Left ventricle myocardium superior (tissue), 1 donor: ENCODE results near the gene OR5M10. TPM values are rescaled to one million over a fixed set of nuclear protein-coding genes. Genes with fewer than 3 reads are reported as not detected.
A peak's percentile ranks its signal among the peaks of the same experiment; 100 is the strongest.
"Not testable (repeated sequence)": the region's sequence is repeated elsewhere in the genome, so short reads cannot be mapped to it uniquely, and the experiment has no call there.

Experiments
- ATAC-seq: fragments of 200-7000 bp; cut with Tn5 transposase; one replicate; pipeline ENCODE4 v1.9.1; 2020; ENCODE audit warnings: mild to moderate bottlenecking, moderate library complexity
- DNase-seq: peaks from one replicate; pipeline ENCODE4 v3.0.0-alpha.2; 2020
- intact Hi-C: fragments of 100-400 bp; cut with micrococcal nuclease; formaldehyde crosslinking; loops from one replicate; pipeline ENCODE4 v1.11.0; 2022
- long read RNA-seq: library from polyadenylated mRNA; unstranded; transcript quantifications from one replicate; pipeline ENCODE4 v2.0.0, GENCODE V29; 2021
- total RNA-seq: library from RNA; stranded (reverse); fragmentation: NEBNext Ultra II Directional; extraction: Animal tissue kit (Norgen Biotek cat#: 25700); gene quantifications from one replicate; pipeline ENCODE4 v1.2.1, GENCODE V29; 2021
- donor health status: DM: no; HTN: yes; CAD: no; lungs with severe emphysema.

Gene OR5M10
- total RNA-seq, result not detected
- long read RNA-seq, result 0 reads

DNA sequence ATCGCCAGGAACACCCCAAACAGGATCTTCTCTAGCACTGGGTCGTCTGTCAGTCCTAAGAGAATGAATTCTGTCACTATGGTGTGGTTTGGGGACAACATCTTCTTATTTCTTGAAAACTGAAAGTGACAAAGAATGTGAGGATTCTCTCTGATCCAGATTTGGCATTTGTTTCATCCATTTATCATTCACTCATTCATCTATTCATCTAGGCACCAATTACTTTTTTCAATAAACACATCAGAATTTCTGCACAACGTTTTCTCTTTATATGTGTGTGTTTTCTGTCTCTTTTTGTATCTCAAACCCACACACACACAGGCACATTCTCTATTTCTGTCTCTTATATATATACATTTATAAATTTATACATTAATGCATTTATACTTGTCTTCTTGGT is at the start of gene OR5M10:
TSS of gene OR5M10 (minus strand) at position 101 of the 400 bp plus-strand sequence. CDS start at position 101, 0 bp downstream.
- no peak for DNase-seq
- no peak for ATAC-seq
- intact Hi-C loops, result no loop called here

DNA sequence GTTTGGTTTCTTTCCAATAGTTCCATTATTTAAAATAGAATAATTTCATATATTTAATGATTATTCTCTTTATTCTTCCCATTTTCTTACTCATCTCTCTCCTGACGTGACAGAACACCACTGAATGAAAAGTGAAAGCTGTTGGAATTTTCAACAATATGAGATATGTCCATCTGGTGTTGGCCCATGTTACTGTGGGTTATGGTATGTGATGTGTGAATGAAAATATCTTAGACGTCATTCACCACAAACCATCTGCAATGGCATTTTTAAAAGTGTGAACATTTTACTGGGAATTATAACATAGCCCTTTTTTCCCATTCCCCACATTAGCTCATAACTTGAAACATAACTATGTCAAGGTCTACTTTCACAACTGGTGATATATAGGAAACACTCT is 48.4 kb upstream of the OR5M10 start:
- intact Hi-C loops, result no loop called here
- DNase-seq, result no peak
- ATAC-seq, result no peak

GRCh38 chr11:56624661-56625110 is 47.2 kb upstream of the OR5M10 start:
- intact Hi-C loops, result no loop called here
- DNase-seq, result no peak

DNA sequence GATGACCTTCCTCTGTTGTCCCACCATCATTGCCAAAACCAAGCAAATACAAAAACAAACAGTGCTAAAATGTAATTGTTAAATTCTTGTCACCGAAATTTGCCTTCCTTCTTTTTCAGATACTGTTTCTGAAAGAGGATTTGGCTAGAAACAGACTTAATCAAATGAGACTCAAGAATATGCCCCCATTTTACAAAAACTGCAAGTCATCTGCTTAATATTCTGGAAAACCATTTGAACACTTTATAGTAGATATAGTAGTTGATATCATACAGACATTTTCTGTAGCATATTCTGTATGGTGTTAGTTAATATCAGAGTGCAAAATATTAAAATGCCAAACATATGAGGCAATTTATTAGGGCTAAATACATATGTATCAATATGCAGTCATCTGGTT is 33.7 kb upstream of the OR5M10 start:
- intact Hi-C loops, result no loop called here
- ATAC-seq (no peak), DNase-seq (no peak)

More at GRCh38 chr11:56624661-56625110, 47.2 kb upstream of the OR5M10 start:
- peak; percentile 31 for ATAC-seq

DNA sequence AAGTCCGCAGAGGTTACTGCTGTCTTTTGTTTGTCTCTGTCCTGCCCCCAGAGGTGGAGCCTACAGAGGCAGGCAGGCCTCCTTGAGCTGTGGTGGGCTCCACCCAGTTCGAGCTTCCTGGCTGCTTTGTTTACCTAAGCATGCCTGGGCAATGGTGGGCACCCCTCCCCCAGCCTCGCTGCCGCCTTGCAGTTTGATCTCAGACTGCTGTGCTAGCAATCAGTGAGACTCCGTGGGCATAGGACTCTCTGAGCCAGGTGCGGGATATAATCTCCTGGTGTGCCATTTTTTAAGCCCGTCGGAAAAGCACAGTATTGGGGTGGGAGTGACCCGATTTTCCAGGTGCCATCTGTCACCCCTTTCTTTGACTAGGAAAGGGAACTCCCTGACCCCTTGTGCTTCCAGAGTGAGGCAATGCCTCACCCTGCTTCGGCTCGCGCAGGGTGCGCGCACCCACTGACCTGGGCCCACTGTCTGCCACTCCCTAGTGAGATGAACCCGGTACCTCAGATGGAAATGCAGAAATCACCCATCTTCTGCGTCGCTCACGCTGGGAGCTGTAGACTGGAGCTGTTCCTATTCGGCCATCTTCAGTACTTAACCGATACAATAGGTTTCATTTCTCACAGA is 14.7 kb upstream of the OR5M10 start:
- intact Hi-C loops, ATAC-seq, DNase-seq: not testable (repeated sequence)

GRCh38 chr11:56558574-56558973 is 18.9 kb downstream of the OR5M10 start:
- DNase-seq (no peak), ATAC-seq (no peak)
- intact Hi-C loops, result no loop called here

DNA sequence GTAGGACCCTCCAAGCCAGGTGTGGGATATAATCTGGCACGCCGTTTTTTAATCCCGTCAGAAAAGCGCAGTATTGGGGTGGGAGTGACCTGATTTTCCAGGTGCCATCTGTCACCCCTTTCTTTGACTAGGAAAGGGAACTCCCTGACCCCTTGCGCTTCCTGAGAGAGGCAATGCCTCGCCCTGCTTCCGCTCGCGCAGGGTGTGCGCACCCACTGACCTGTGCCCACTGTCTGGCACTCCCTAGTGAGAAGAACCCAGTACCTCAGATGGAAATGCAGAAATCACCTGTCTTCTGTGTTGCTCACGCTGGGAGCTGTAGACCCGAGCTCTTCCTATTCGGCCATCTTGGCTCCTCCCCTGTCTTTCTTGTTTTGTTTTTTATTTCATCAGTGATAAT is 22.8 kb downstream of the OR5M10 start:
- intact Hi-C loops, DNase-seq, ATAC-seq: not testable (repeated sequence)

DNA sequence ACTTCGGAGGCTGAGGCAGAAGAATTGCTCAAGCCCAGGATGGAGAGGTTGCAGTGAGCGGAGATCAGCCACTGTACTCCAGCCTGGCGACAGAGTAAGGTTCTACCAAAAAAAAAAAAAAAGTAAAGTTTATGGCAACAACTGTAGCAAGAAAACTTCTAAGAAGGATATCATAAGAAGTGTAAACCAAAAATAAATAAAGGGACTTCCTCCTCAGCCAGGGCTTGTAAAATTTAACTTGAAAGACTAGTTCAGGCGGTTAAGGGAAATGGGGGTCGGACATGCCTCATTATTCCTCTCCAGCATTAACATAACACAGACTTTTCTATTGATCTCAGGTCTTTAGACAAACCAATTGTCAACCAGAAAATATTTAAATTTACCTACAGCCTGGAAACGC is 32.0 kb downstream of the OR5M10 start:
- ATAC-seq, result no peak
- intact Hi-C loops, result no loop called here

DNA sequence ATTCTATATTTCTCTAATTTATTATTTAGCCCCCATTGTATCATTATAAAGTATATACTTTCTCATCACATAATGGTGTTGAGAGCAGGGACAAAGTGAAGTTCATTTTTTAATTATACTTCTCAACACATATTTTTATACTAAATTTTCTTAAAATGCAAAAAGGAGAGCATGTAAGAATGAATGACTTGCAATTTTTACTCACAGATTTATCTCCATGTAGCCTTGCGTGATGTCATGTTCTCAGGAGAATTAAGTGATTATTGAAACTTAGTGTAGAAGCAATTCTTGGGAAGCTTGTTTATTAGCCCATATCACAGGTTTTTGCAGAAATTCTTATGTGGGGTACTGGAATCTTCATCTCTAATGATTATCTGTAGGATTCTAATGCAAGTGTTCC is 33.8 kb downstream of the OR5M10 start:
- ATAC-seq (no peak), DNase-seq (no peak)
- intact Hi-C loops, result no loop called here

More for the DNA sequence above, 32.0 kb downstream of the OR5M10 start:
- no peak for DNase-seq

DNA sequence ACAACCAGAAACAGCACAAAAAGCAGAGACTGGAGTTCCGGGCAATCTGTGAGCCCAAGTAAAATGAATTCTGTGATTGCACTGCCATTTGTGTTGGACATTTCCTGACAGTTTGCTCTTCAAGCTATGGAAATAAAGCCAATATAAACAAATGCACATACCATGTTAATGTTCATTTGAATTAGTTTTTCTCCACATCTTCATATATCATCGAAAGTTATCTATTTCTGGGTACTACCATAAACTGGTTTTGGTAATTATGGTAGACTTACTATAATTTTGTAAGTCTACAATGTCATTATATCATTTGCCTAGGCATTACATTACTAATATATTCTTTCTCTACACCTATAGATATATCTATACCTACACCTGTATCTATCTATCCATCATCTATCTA is 34.4 kb downstream of the OR5M10 start, which contains the start of gene OR5M11:
TSS of gene OR5M11 (minus strand) at position 101 of the 400 bp plus-strand sequence. CDS start at position 101, 0 bp downstream.
- ATAC-seq (no peak), DNase-seq (no peak)
- intact Hi-C loops, result no loop called here

DNA sequence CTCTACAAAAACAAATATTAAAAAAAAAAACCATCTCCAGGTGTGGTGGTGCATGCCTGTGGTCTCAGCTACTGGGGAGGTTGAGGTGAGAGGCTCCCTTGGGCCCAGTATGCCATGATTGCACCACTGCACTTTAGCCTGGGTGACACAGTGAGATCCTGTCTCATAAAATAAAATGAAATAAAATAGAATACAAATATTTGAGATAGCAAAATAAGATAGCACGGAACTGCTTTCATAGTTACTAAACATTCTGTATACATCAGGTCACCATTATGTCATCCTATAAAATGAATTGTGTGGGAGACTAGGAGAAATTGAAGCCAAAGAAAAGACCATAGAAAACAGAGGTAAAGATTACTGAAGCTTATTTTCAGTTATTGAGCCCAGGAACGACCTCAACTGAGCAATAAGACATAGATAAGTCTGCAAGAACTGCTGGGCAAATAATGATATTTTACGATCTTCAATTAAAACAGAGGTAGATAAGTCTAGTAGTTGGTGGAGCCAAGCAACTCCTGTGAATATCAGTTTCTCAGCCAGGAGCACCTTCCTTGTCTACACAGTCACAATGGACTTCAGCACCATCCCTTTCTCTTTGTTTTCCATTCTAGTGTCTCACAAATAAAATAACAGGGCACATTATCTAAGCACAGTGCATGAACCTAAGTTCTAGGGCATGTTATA is 44.3 kb downstream of the OR5M10 start:
- intact Hi-C loops, result no loop called here
- DNase-seq (no peak), ATAC-seq (no peak)

- DNase-seq (no peak), ATAC-seq (no peak)
- intact Hi-C loops, result no loop called here
Observed at GRCh38 chr11:56531856-56532255, 45.7 kb downstream of the OR5M10 start.

Other genes with a start within 250 kb of the OR5M10 start
- not detected for gene OR8K1, start 231.7 kb downstream of the OR5M10 start, total RNA-seq
- not detected for gene OR8J1, start 223.4 kb downstream of the OR5M10 start, total RNA-seq
- gene OR8U1, start 202.1 kb downstream of the OR5M10 start, total RNA-seq, result not detected
- gene OR5AL1, start 165.0 kb downstream of the OR5M10 start, total RNA-seq, result not detected
- not detected for gene OR5M3, start 104.4 kb downstream of the OR5M10 start, total RNA-seq
- not detected for gene OR5M8, start 86.4 kb downstream of the OR5M10 start, total RNA-seq
- not detected for gene OR5M11, start 34.5 kb downstream of the OR5M10 start, total RNA-seq
- gene OR5M1, start 37.2 kb upstream of the OR5M10 start, total RNA-seq, result not detected
- not detected for gene OR5AP2, start 64.7 kb upstream of the OR5M10 start, total RNA-seq
- gene OR5AR1, start 86.0 kb upstream of the OR5M10 start, total RNA-seq, result not detected
- not detected for gene OR9G1, start 121.4 kb upstream of the OR5M10 start, total RNA-seq
- gene OR9G4, start 171.0 kb upstream of the OR5M10 start, total RNA-seq, result not detected